Dermis blood vessel endothelial cell (primary cell): ENCODE data around the gene TAS2R8. TPM values are rescaled to one million over a fixed set of nuclear protein-coding genes. Genes with fewer than 3 reads are reported as not detected.
"Not testable (repeated sequence)": the region's sequence is repeated elsewhere in the genome, so short reads cannot be mapped to it uniquely, and the experiment has no call there.

Experiments
- DNase-seq: peaks from one replicate; pipeline ENCODE4 v3.0.0; 2010
- total RNA-seq: library from RNA; depleted of rRNA; stranded (reverse); fragments of >200 nt; gene quantifications from 2 replicates; pipeline ENCODE4 v1.2.3, GENCODE V29; 2014

TAS2R8 gene
- total RNA-seq = not detected in 2 replicates

GRCh38 chr12:10807186-10807585 lies at the start of gene TAS2R8:
TAS2R8 (minus strand) TSS chr12:10807286; CDS start chr12:10806980, 306 bp downstream.
- no peak for DNase-seq

DNA sequence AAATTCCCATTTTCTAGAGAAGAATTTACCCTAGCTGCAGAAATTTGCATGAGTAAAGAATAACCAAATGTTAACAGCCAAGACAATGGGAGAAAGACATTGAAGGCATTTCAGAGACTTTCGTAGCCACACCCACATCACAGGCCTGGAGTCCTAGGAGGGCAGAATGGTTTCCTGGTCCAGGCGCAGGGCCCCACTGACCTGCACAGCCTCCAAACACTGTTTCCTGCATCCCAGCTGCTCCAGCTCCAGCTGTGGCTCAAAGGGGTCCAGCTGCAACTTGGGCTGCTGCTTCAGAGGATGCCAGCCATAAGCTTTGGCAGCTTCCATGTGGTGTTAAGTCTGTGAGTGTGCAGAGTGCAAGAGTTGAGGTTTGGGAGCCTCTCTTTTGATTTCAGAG lies 48.7 kb upstream of the TAS2R8 start:
- DNase-seq = no peak

DNA sequence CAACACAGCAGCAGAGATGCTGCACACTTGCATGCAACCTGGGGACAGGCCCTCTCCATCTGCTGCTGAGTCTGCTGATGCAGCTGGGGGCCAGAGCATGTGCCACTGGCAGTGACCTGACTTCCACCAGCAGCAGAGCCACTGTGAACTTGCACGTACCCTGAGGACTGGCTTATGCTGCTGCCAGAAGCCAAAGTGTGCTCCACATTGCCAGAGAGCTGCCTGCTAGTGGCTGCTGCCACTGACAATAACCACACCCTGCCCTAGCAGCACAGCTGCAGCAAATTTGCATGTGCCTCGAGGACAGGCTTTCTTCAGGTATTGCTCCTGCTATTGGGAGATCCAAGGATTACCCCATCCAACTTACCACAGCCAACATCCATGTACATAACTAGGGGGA lies 46.7 kb upstream of the TAS2R8 start:
- DNase-seq = no peak

- no peak for DNase-seq
These were observed 44.3 kb upstream of the TAS2R8 start for GRCh38 chr12:10851243-10851858.

DNA sequence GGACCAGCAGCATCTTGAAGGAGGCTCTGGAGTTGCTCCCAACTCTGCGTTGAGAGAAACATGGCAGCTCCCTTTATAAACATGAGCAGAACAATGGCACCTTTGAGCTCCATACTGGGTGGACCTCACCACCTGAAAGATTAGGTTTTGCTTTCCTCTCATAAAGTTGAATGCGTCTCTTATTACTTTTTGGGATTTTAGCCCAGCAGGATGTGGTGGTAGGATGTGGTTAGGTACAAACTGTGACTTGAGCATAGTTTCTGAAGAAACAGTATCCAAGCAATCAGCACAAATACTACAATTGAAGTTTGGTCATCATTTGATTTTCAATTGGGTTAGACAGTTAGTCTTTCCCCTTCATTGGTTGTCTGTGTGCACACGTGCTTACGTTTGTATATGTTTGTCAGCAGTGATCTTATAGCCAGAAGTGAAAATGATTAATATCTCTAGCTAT lies 42.4 kb upstream of the TAS2R8 start, which contains the start of gene PRR4:
Gene PRR4, minus strand, starts transcription at position 51 of the 454 bp plus-strand sequence. Its CDS starts 38 bp downstream, at position 13.
- no peak for DNase-seq

DNA sequence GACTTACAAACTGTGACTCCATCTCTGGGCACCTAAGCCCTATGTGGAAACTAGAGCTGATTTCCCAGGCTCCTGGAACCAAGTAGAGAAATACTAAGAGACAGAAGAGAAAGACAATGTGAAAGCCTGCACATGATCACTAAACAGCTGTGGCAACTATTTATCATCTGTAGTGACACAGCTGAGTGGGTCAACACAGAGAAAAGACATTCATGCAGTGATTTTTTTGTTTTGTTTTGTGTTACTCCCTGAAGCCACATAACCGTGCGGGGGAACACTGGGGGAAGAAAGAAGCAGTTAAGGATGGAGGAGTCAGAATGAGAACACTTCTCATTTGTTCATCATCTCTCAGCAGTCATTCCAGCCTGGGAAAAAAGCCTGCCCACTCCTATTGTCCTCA lies 40.7 kb upstream of the TAS2R8 start:
- no peak for DNase-seq

- no peak for DNase-seq
These were observed 35.8 kb upstream of the TAS2R8 start for GRCh38 chr12:10842862-10843261.

DNA sequence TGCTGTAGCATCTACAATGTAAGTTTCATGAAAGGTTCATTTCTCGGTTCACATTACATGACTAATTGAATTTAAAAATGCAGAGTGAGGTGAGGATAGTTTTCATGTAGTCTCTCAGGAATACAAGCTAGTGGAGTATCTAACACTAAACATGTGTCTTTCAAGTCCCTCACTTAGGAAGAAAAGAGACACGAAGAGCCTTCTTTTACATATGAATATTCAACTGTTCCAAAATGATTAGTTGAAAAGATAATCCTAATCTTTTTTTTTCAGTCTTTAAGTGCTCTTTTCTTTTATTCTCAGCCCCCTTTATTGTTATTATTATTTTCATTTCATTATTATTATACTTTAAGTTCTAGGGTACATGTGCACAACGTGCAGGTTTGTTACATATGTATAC lies 31.4 kb upstream of the TAS2R8 start:
- DNase-seq = no peak

- no peak for DNase-seq
These were observed 22.9 kb upstream of the TAS2R8 start for GRCh38 chr12:10829994-10830393.

DNA sequence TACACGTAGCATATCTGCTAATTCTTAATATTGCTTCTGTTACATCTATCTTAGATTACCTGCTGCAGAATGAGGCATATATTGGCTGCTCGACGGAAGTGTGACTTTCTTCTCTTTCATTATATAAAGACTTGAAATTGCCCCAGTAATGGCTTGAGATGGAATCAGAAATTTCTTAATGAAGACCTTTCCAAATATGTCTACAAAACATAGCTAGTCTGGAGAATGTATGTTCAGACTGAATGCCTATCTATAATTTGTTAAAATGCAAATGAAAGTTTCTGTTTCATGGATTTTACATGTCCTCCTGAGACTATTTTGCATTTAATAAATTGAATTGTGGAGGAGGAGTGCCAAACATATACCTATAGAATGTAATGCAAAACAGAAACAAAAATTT lies 19.2 kb upstream of the TAS2R8 start, which contains the start of gene TAS2R10:
Gene TAS2R10, minus strand, starts transcription at position 101 of the 400 bp plus-strand sequence. Its CDS starts 89 bp downstream, at position 12.
- no peak for DNase-seq

- DNase-seq = no peak
These were observed 17.9 kb upstream of the TAS2R8 start for GRCh38 chr12:10824957-10825356.

- no peak for DNase-seq
These were observed 4.9 kb upstream of the TAS2R8 start for GRCh38 chr12:10811883-10812536.

DNA sequence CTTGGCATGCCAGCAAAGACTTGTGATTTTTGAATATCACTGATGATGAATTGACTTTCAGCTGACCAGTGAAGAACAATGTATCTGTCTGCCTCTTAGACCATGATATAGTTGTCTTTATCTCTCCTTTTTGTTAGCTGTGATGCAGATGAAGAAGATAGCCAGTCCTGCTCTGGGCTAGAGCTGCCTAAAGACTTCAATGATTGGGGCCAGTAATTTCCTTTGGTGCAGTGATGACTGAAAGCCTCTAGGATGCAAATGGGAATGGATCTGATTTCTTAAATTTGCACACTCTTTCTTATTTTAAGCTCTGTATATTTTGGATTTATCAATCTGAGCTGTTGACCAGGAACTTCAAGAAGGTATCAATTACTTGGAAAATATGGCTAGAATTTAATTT lies 3.0 kb upstream of the TAS2R8 start, which contains the start of gene TAS2R9:
Gene TAS2R9, minus strand, starts transcription at position 101 of the 400 bp plus-strand sequence. Its CDS starts 93 bp downstream, at position 8.
- DNase-seq = no peak

DNA sequence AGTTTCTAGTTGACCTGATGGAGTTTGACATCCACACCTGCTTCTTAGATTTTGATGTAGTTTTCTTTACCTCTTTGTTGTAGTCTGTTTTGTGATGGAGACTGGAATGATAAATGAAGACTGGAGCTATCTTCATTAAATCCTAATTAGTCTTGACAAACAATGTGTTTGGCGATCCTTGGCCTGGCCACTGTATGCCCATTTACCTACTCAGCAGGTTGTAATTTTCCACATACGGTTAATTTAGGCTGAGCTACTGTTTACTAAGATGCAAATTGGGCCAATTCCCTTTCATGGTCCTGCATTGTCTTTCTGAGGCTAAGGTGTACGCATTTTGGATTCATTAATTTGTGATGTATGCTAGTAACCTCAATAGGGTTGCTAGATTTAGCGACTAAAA lies 4.5 kb downstream of the TAS2R8 start, which contains the start of gene TAS2R7:
Gene TAS2R7, minus strand, starts transcription at position 41 of the 400 bp plus-strand sequence. CDS start 57 bp downstream, outside the sequence.
- no peak for DNase-seq

DNA sequence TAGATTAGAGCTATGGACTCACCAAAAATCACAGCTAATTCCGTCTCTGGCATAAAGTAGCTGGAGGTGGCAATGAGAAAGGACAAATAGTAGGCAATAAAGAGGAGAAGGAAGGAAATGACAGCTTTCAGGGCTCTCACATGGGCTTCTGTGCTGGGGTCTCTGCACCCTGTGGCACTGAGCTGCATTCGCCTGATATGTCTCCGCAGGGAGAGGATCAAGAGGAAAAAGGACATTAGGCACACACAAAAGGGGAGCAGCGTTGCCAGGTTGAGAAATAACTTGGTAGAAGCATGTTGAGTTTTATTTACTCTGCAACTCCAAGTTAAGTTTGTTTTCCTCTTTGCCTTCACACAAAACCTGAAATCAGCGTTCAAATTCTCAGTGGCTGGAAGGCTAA lies 5.3 kb downstream of the TAS2R8 start:
- no peak for DNase-seq

DNA sequence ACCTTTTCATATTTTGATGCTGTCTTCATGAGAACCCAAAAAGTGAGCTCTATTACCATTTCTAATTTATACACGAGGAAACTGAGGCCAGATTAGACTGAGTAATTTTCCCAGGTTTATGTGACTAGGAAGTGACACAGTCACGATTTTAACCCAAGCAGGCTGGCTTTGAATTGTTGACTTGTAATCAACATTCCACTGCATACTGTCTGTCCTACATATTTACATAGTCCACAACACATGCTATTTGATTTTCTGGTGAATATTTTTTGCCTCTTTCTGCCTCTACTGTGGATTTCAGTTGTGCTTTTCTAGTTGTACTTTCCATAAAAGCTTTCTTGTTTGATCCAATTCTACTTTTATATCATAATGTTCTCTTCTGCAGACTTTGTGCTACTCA lies 12.9 kb downstream of the TAS2R8 start:
- no peak for DNase-seq

DNA sequence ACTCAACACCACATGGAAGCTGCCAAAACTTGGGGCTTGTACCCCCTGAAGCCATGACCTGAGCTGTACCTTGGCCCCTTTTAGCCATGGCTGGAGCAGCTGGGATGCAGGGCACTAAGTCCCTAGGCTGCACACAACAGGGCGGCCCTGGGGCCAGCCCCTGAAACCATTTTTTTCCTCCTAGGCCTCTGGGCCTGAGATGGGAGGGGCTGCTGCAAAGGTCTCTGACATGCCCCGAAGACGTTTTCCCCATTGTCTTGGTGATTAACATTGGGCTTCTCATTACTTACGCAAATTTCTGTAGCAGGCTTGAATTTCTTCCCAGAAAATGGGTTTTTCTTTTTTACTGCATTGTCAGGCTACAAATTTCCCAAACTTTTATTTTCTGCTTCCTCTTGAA lies 15.3 kb downstream of the TAS2R8 start:
- DNase-seq = not testable (repeated sequence)

DNA sequence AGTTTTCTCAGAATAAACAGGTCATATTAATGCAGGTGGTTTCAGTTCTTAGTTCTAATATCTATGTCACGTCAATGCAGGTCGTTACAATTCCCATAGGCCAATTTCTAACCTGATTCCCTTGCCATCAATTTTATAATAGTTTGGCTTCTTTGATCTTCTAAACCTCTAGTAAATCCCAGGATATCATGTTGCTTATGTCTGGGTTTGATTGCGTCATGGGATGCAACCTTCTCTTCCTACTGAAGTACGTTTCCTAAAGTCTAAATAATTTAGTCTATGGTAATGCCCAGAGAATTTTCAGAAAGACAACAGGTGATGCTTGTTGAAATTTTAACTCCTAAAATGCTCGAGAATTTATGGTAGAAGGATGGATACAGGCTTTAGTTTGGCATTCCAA lies 23.8 kb downstream of the TAS2R8 start:
- no peak for DNase-seq

- no peak for DNase-seq
These were observed 28.0 kb downstream of the TAS2R8 start for GRCh38 chr12:10779103-10779502.

DNA sequence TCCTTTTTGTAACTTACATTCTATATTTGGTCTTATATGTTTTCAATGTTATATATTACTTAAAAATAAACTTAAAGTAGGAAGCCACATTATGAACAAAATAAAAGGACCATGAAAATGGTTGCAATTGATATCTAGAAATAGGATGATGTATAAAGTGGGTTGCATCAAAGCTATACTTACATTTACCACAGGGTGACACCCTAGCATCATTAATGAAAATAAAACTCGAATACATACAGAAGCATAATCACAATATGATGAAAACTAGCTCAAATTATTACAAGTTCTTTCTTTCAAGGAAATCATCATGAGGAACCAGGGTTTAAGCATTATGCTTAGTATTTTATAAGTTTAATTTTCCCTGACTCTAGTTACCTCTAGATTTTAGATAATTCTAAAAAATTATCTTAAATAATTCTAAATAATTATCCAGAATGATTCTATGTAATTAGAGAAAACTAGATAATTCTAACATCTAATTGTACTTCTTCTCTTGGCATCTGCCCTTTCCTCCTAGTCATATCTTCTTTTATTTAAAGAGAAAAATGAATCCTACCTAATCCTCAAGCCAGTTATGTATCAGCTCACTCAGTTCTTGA lies 35.9 kb downstream of the TAS2R8 start:
- peak; percentile 70 for DNase-seq

DNA sequence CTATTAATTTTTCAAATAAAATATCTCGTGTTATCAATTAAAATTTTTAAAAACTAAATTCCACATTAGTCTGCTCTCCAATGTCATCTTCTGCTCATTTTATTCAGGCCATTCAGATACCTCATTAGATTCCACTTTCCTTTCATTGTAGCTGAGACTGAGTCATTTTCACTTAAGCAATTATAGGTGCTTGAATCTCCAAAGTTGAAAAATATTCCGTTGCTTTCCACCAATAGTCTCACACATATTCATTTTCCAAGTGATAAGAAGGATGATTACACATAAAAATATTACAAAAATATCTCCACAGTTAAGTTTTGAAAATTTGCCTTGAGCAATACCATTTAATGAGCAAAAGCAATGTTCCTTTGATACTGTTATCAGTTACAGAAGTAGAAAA lies 47.4 kb downstream of the TAS2R8 start:
- DNase-seq = no peak

GRCh38 chr12:10756194-10756593 lies 50.9 kb downstream of the TAS2R8 start:
- no peak for DNase-seq
